Activated B cell treated with CpG ODN at 0.5 μM for 24 hours (primary cell): ENCODE results near the gene CCDC159. TPM values are rescaled to one million over a fixed set of nuclear protein-coding genes. Genes with fewer than 3 reads are reported as not detected.
"Not testable (repeated sequence)": the region's sequence is repeated elsewhere in the genome, so short reads cannot be mapped to it uniquely, and the experiment has no call there.

ENCODE experiments used
- ATAC-seq: fragments of 200-7000 bp; cut with Tn5 transposase; one replicate; pipeline ENCODE4 v1.10.0; 2021; ENCODE audit warnings: low read depth, mild to moderate bottlenecking, moderate library complexity
- CTCF ChIA-PET: fragments of 350-600 bp; sonication (Branson Sonifier 250); formaldehyde crosslinking; loops from one replicate; lab custom pipeline; 2021; ENCODE audit warnings: antibody characterized with exemption; lab: Charles Lee
- POLR2A ChIA-PET: fragments of 350-600 bp; sonication (Branson Sonifier 250); formaldehyde crosslinking; loops from one replicate; lab custom pipeline; 2021; ENCODE audit warnings: antibody characterized with exemption; lab: Charles Lee
- DNase-seq: peaks from one replicate; pipeline ENCODE4 v3.0.0; 2022
- H3K27ac Mint-ChIP-seq: one replicate; pipeline ENCODE4 v1.8.0; 2020; ENCODE audit warnings: mixed read lengths
- H3K27me3 Mint-ChIP-seq: one replicate; pipeline ENCODE4 v1.8.0; 2021; ENCODE audit warnings: mixed read lengths
- H3K36me3 Mint-ChIP-seq: one replicate; pipeline ENCODE4 v1.8.0; 2021; ENCODE audit warnings: low read depth, mixed read lengths
- H3K4me1 Mint-ChIP-seq: one replicate; pipeline ENCODE4 v1.8.0; 2021; ENCODE audit warnings: mixed read lengths
- H3K4me3 Mint-ChIP-seq: one replicate; pipeline ENCODE4 v1.8.0; 2020; ENCODE audit warnings: mild to moderate bottlenecking, mixed read lengths
- H3K9me3 Mint-ChIP-seq: one replicate; pipeline ENCODE4 v1.8.0; 2020; ENCODE audit warnings: mixed read lengths
- intact Hi-C: fragments of 100-400 bp; cut with micrococcal nuclease; formaldehyde crosslinking; loops from one replicate; pipeline ENCODE4 v1.15.1; 2024
- total RNA-seq: library from RNA; stranded (reverse); gene quantifications from 2 replicates; pipeline ENCODE4 v1.2.3, GENCODE V29; 2022
- TF ChIP-seq, protein P1 (sequence below): fragments of 200-600 bp; IDR thresholded peaks from one replicate; pipeline ENCODE4 v1.8.0; 2022; ENCODE audit warnings: antibody characterized with exemption, mild to moderate bottlenecking

CCDC159 gene
- total RNA-seq, 1 donor from 2014 or later = 32.1 TPM

DNA sequence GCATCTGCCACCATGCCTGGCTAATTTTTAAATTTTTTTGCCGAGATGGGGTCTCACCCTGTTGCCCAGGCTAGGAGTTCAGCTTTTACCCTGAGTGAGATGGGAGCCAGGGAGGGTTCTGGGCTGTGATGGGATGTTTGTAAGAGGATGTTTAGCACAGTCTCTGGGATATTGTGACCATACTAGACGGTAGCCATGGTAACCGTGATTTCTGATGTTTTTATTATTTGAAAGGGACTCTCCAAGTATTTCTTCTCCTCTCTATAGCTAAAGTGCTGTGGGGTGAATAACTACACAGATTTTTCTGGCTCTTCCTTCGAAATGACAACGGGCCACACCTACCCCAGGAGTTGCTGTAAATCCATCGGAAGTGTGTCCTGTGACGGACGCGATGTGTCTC is 40.0 kb upstream of the CCDC159 start:
- CTCF ChIA-PET = no interaction called here
- POLR2A ChIA-PET = no interaction called here
- intact Hi-C loops = no loop called here
- Mint-ChIP-seq H3K36me3 (no peaks in the 10 kb centered on the region), H3K27me3 (peaks cover 7% of the 10 kb centered on the region), H3K9me3 (no peaks in the 10 kb centered on the region), H3K4me1 (no peaks in the 10 kb centered on the region), H3K27ac (no peak overlapping the region), H3K4me3 (no peak overlapping the region)
- DNase-seq (no peak), ATAC-seq (no peak)
- TF ChIP-seq, protein P1, sequence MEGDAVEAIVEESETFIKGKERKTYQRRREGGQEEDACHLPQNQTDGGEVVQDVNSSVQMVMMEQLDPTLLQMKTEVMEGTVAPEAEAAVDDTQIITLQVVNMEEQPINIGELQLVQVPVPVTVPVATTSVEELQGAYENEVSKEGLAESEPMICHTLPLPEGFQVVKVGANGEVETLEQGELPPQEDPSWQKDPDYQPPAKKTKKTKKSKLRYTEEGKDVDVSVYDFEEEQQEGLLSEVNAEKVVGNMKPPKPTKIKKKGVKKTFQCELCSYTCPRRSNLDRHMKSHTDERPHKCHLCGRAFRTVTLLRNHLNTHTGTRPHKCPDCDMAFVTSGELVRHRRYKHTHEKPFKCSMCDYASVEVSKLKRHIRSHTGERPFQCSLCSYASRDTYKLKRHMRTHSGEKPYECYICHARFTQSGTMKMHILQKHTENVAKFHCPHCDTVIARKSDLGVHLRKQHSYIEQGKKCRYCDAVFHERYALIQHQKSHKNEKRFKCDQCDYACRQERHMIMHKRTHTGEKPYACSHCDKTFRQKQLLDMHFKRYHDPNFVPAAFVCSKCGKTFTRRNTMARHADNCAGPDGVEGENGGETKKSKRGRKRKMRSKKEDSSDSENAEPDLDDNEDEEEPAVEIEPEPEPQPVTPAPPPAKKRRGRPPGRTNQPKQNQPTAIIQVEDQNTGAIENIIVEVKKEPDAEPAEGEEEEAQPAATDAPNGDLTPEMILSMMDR = no peak

DNA sequence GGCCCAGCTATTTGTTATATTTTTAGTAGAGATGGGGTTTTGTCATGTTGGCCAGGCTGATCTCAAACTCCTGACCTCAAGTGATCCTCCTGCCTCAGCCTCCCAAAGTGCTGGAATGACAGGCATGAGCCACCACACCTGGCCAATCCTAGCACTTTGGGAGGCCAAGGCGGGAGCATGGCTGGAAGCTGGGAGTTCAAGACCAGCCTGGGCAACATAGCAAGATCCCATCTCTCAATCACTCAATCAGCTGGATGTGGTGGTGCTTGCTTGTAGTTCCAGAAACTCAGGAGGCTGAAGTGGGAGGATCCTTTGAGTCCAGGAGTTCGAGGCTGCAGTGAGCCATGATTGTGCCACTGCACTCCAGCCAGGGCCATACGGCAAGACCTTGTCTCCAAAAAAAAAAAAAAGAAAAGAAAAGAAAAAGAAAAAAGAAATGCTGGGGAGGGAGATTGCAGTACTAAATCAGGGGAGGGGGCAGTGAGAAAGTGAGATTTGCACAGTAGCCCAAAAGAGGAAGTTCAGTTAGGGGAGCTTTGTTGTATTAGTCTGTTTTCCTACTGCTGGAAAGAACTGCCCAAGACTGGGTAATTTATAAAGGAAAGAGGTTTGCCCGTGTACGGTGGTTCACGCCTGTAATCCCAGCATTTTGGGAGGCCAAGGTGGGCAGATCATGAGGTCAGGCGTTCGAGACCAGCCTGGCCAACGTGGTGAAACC is 25.9 kb upstream of the CCDC159 start:
- peaks cover 52% of the 10 kb centered on the region for H3K4me1 Mint-ChIP-seq
- intact Hi-C loops, H3K9me3 Mint-ChIP-seq, H3K4me3 Mint-ChIP-seq, H3K36me3 Mint-ChIP-seq, H3K27me3 Mint-ChIP-seq, ATAC-seq, H3K27ac Mint-ChIP-seq, DNase-seq: not testable (repeated sequence)
- POLR2A ChIA-PET = interaction anchor here (0.6 kb wide), 2 partner anchors 13 to 107 kb away, joined by 4 read pairs; no protein-coding TSS in a partner anchor
- CTCF ChIA-PET = interaction anchor here (0.7 kb wide), 1 partner anchor 194 kb away, joined by 3 read pairs; no protein-coding TSS in a partner anchor

DNA sequence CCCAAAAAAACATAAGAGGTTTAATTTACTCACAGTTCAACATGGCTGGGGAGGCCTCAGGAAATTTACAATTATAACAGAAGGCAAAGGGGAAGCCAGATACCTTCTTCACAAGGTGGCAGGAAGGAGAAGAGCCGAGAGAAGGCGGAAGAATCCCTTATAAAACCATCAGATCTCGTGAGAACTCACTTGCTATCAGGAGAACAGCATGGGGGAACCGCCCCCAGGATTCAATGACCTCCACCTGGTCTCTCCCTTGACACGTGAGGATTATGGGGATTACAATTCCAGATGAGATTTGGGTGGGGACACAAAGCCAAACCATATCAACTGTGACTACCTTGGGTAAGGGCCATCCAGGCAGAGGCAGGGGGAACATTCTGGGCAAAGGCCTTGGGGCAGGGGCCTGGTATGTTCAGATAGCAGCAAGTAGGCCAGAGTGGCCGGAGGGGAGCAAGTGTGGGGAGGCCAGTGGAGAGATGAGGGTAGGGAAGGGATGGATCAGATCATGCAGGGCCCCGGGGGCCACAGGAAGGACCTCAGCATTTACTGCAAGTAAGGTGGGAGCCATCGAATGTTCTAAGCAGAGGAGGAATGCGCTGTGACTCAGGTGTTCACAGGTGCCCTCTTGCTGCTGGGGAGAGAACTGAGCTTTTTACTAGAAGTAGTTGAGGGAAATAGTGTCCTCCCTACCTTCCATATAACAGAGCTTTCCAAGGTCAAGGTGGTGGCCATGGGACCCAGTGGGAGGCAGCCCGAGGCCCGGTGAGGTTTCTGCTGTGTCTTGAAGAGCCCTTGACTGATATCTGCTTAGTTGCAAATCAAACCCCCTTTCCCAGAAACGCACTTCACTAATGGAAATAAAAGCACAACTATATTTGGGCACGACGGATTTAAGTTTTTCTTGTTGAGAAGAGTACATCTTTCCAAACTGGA is 24.9 kb upstream of the CCDC159 start:
- TF ChIP-seq, protein P1 = no peak
- intact Hi-C loops = no loop called here
- H3K27ac Mint-ChIP-seq = no peak overlapping the region
- H3K36me3 Mint-ChIP-seq = peaks cover 1% of the 10 kb centered on the region
- H3K4me1 Mint-ChIP-seq = peaks cover 52% of the 10 kb centered on the region
- ATAC-seq (no peak), DNase-seq (no peak)
- POLR2A ChIA-PET = interaction anchor here (0.5 to 1.4 kb wide), 4 partner anchors 25 to 161 kb away, joined by 3 to 4 read pairs (median 3); partner anchors contain the start of genes CCDC159, SWSAP1 and TMEM205
- H3K27me3 Mint-ChIP-seq = no peaks in the 10 kb centered on the region
- no peak overlapping the region for H3K4me3 Mint-ChIP-seq
- CTCF ChIA-PET = interaction anchor here (1.2 kb wide), 1 partner anchor 12 kb away, joined by 3 read pairs; no protein-coding TSS in a partner anchor
- no peaks in the 10 kb centered on the region for H3K9me3 Mint-ChIP-seq

DNA sequence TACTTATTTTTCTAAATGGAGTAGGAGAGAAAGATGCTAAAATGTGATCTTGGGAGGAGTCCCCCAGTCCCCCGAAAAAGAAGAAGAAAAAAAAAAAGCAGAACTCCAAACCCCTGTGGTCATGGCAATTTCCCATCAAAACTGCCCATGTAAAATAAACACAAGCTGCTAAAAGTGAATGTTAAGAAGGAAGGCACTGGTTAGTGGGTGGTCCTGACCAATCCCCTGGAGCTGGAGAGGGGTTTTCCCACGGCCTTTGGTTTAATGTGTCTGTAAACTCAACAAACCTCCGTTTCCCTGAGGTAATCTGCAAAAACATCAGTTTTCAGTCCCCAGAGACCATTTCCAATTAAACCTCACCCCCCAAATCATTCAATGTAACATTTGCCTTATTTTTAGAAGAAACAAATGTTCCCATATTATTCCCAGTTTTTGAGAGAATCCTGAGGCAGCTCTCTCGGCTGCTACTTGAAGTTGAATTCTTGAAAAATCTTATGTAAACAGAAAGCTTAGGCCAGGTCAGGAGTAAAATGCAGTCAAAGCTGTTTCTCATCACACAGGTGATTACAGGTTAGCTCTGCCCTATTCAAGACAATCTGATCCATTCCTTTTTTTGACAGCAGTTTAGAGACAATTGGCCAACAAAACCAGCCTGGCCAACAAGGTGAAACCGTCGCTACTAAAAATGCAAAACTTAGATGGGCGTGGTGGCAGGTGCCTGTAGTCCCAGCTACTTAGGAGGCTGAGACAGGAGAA is 23.9 kb upstream of the CCDC159 start:
- no peak overlapping the region for H3K27ac Mint-ChIP-seq
- intact Hi-C loops = no loop called here
- ChIA-PET POLR2A (interaction anchor here (0.9 to 1.4 kb wide), 4 partner anchors 24 to 160 kb away, joined by 3 to 4 read pairs (median 3); partner anchors contain the start of genes CCDC159, SWSAP1 and TMEM205), CTCF (interaction anchor here (1.2 kb wide), 1 partner anchor 13 kb away, joined by 3 read pairs; no protein-coding TSS in a partner anchor)
- peaks cover 51% of the 10 kb centered on the region for H3K4me1 Mint-ChIP-seq
- H3K36me3 Mint-ChIP-seq = peaks cover 7% of the 10 kb centered on the region
- ATAC-seq = no peak
- no peak for DNase-seq
- no peak overlapping the region for H3K4me3 Mint-ChIP-seq
- no peaks in the 10 kb centered on the region for H3K9me3 Mint-ChIP-seq
- no peaks in the 10 kb centered on the region for H3K27me3 Mint-ChIP-seq
- TF ChIP-seq, protein P1 = no peak

DNA sequence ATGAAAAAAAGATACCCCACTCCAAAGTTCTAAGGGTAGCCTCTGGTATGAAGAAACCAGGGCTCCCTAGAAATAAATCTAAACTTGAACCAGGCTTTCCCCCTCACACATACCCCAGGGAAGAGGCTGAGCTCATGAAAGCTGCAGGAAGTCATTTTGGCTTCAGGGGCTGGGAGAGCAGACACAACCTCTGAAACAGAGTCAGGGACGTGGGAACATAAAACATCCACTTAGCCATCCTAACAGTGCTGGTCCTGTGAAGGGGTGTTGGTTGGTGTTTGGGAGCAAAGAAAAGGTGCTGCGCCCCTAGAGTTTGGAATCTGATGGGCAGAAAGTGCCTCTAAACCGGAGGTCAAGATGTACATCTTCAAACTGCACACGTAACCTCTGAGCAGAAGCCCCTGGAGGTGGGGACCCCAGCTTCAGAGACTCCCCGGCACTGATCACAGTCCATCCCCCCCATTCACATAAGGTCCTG is 22.7 kb upstream of the CCDC159 start:
- CTCF ChIA-PET = no interaction called here
- H3K4me3 Mint-ChIP-seq = peak overlapping the region; percentile 56

More for the DNA sequence above, 22.7 kb upstream of the CCDC159 start:
- no peak for DNase-seq
- Mint-ChIP-seq H3K4me1 (peaks cover 45% of the 10 kb centered on the region), H3K9me3 (no peaks in the 10 kb centered on the region), H3K36me3 (peaks cover 7% of the 10 kb centered on the region), H3K27me3 (no peaks in the 10 kb centered on the region), H3K27ac (peak overlapping the region; percentile 76)
- POLR2A ChIA-PET = interaction anchor here (0.5 to 2.1 kb wide), 7 partner anchors 22 to 666 kb away, joined by 3 to 15 read pairs (median 4); partner anchors contain the start of genes CCDC159, SWSAP1 and TMEM205
- intact Hi-C loops = no loop called here
- ATAC-seq = no peak
- TF ChIP-seq, protein P1 = no peak
